ENCODE data around the gene TBKBP1.

TBKBP1 gene

DNA sequence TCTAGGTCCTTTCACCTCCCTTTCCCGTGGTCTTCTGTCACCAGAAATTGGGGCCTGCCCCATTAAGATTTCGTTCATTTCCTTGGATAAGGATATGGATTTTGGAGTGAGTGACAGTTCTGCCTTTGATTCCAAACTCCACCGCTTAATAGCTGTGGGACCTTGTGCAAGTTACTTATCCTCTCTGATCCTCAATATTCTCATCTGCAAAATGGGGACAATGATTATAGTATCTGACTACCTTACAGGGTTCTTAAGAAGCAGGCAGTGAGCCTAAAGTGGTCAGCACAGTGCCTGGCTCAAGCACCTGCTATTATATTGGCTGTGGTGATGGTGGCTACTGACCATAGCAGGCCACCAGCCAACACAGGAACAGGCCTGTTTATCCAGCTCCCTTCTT, 15.6 kb downstream of the TBKBP1 start:
- no peak for DNase-seq
- in situ Hi-C loops (cut with MboI; ENCODE audit: low pct_unique_long_range_greater_than_20kb, low sequenced_read_pairs): no loop called here

DNA sequence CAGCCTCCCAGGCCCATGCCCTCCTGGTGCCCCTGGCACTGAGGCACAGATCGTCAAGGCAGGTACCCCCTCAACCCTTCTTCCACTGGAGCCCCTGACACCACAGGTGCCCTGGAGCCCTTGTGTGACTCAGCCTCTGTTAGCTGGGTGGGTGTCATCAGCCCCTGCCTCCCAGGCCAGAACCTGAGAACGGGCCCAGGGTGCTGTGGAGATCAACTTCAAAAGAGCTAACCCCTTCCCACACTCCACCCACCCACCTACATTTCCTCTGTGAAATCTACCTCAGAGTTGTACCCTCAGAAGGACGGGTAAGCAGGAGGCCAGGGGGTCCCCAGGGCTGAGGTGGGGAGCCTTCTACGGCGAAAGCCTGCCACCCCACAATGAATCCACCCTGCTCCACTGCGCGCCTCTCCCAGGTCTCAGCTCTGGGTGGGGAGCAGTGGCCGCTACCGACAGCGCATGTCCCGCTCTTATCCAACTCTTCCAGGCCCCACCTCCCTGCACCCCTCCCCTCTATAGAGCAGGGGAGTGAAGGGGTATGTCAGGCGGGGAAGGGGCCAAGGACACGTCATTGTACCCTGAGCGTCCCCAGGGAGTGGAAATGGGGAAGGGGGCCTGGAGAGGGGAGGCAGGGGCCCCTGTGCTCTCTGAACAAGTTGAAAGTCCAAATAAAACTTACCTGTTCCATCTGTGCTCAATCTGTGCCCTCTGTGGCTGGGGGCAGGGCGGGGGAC, 17.6 kb downstream of the TBKBP1 start:
- in situ Hi-C loops (cut with MboI; ENCODE audit: low pct_unique_long_range_greater_than_20kb, low sequenced_read_pairs): no loop called here
- DNase-seq: no peak

DNA sequence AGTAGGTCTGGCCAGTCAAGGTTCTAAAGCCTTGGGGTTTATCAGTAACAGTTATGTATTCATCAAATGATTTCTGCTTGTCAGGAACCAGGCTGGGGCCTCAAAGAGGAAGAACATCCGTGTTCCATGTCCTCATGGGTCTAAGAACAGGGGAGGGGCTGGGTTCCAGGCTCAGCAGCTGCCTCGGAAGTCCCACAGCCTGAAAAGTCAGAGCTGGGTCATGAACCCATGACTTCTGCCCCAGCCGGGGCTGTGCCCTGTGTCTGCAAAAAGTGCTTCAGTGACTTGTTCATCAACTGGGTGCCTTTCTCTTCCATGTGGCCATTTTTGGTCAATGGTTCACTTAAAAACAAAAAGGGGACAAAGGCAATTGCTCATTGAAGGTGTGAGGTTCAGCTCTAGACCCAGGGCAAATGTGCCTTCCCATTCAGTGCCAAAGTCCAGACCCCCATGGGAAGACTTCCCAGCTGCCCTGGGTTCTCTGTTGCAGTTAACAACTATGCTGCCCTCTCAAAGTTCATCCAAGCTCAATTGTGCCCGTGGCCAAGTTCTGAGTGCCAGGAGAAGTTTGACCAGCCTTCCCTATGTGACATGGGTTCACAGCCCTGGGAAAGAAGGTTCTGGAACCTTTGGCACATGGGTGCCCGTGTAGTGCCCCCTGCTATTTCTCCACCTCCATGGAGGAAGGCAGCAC, 18.5 kb downstream of the TBKBP1 start:
- DNase-seq: no peak
- in situ Hi-C loops (cut with MboI; ENCODE audit: low pct_unique_long_range_greater_than_20kb, low sequenced_read_pairs): no loop called here

DNA sequence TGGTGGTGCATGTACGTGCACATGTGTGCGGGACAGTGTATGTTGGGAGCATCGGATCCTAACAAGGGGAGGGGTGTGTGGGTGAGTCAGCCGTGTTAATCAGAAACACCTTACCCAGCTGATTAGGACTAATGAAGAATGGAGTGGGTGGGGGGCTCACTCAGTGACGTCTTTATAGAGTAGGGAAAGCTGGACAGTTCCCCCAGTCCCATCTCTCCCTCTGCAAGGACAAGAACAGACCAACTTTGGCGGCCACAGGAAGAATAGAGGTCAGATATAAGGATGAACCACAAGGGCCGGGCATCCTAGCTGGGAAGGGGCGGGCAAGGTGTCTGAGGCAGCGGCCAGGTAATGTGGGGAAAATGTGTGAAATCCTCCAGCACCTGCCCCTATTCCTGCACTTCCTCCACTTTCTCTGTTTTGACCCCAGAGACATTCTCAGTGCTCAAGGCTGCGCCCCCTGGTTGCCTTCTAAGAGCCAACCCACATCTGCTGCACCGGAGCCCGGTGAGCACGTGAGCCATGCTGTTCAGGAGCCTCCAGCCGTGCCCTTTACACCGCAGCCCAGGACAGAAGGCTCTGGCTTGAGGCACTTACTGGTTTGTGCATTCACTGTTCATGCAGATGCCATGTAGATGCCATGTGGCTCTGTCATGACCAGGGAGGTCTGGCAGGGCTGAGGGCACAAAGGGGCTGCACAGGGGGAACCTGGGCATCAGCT, 20.2 kb downstream of the TBKBP1 start:
- no peak for DNase-seq
- in situ Hi-C loops (cut with MboI; ENCODE audit: low pct_unique_long_range_greater_than_20kb, low sequenced_read_pairs): no loop called here

DNA sequence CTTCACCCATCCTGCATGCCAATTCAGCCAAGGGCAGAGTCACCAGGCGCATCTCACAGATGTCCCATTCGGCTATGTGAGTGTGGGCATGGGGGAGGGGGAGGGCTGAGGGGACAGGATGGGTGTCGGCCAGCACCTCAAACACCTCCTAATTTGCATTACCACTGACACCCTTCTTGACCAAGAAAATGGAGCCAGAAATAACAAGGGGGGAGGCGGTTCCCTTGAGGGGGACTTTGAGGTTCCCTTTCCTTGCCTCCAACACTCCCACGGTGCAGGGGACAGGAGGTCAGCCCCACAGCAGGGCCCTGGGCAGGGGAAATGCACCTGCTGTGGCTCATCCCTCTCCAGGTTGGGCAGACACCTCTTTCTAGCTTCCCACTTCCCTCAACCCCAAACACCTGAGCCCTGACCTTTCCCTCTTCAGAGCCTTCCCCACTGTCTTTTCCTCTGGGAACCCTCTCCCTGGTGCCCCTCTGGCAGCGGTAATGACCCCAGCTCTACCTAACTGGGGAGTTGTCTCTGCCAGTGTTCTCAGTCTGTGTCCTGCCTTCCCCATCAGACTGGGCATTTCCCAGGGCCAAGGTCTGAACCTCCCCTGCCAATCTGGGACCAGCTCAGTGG, 20.9 kb downstream of the TBKBP1 start:
- in situ Hi-C loops (cut with MboI; ENCODE audit: low pct_unique_long_range_greater_than_20kb, low sequenced_read_pairs): no loop called here
- DNase-seq: no peak

DNA sequence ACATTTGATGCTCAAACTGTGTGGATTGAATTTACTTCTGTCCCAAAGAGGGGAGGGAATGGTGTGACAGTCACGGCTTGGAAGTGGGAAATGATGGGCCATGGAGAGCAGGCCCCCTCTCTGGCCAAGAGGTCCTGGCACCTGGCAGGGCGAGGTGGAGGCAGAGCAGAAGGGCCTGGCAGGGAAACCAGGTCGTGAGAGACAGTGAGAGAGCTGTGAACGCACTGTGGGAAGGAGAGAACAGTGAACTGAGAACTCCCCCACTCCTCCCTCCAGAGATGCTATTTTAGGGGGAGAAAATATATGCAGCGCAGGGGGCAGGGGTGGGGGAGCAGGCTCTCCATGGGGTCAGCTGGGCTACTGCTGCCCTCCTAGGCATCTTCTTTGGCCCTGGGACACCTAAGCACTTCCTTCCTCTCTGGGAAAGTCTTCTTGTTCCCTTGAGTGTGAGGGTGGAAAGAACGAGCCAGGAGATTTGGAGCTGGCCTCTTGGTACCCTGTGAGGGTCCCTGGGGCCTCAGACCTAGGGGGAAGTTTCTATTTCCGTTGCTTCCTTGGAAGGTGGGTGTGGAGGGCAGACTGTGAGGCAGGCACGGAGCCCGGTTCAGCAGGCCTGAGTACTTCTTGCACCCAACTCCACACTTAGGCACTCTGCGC, 21.8 kb downstream of the TBKBP1 start:
- in situ Hi-C loops (cut with MboI; ENCODE audit: low pct_unique_long_range_greater_than_20kb, low sequenced_read_pairs): no loop called here
- no peak for DNase-seq

DNA sequence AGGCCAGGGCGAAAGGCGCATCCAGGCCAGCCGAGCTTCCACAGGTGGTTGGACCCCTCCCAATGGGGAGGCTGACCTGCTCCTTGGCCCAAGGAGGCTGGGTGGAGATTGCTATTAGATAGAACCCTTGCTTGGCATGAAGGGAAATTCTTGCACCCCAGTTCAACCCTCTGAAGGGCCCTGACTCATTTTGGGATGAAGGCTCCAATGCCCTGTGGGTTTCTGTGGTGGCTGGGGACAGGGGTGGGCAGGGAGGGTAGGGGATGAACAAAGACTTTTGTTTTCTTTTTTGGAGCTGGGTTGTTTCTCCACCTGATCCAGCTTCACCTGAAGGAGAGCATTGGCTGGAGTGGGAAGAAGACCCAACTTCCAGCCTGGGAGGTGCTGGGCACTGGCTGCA, 22.4 kb downstream of the TBKBP1 start:
- in situ Hi-C loops (cut with MboI; ENCODE audit: low pct_unique_long_range_greater_than_20kb, low sequenced_read_pairs): no loop called here
- no peak for DNase-seq

DNA sequence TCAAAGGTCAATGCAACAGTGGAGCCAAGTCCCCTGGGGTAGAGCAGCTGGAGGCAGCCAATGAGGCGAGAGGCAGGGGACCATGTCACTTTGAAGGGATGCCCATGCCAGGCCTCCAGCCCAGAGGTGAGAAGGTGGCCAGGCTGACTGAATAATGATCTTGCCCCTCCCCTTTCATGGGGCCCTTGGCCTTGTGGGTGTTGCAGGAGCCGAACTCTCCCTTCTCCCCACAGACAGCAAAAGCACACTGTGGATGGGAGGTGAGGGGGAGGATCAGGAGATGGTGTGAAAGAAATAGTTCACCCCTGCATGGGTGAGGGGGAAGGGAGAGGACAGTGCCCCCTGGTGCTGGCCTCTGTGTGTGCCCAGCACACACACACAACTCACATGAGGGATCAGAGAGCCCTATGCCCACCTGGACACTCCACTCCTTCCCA, 23.3 kb downstream of the TBKBP1 start:
- DNase-seq: peak; percentile 51
- in situ Hi-C loops (cut with MboI; ENCODE audit: low pct_unique_long_range_greater_than_20kb, low sequenced_read_pairs): no loop called here

DNA sequence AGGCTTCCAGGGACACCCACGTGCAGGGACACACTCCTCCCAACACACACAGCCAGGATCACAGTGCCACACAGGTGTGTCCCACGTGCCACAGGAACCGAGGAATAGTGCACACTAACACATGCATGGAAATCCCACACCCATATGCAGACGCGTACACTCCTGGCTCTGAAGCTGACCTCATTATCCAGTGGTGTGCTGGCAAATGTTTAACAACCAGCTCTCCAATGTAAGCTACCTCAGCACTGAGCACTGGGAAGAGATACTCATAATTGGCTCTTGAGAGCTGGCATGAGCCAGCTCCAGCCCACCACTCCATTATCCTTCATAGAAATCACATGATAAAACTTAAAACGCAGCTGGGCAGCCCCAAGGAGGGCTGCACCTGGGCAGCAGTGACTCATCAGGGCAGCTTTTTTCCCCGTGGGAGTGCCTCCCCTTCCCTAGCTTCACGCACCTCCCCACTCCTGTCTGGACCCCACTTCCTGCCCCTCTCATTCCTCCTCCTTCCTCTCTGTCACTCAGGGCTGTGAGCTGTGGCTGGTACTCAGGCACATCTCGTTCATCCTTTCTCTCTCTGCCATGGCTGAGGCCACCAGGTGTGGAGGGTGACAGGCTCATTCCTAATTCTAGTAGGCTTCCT, 24.1 kb downstream of the TBKBP1 start:
- in situ Hi-C loops (cut with MboI; ENCODE audit: low pct_unique_long_range_greater_than_20kb, low sequenced_read_pairs): no loop called here
- DNase-seq: no peak

DNA sequence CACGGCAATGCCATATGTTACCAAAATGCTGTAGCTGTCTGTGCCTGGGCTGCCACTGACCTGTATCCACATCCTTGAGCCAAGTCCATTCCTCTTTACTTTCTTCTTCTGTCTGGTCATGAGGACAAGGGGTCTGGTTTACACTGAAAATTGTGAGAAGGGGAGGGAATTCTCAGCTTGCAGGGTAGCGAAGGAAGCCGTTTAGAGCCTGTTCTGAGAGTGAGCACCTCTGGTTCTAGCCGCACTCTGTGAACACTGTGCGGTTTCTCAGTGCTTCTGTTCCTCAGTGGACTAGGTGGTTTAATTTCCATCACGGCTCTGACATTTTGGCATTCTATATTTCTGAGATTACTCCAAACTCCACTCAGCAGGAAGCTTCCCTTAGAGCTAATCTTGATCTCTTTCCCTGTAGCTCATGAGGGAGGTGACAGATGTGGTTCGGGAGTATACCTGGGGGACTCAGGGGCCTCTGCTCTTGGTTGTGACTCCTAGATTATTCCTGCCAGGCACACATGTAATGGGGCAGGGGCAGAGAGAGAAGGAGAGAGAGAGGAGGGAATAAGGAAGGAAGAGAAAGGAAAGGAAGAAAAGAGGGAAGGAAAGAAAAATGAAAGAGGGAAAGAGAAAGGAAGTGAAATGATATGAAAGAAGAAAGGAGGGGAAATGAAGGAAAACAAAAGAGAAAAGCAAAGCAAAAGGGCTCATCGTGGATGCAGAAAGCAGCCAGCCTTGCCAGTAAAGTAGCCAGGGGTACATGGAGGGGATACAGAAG, 24.9 kb downstream of the TBKBP1 start:
- in situ Hi-C loops (cut with MboI; ENCODE audit: low pct_unique_long_range_greater_than_20kb, low sequenced_read_pairs): no loop called here
- DNase-seq: no peak

DNA sequence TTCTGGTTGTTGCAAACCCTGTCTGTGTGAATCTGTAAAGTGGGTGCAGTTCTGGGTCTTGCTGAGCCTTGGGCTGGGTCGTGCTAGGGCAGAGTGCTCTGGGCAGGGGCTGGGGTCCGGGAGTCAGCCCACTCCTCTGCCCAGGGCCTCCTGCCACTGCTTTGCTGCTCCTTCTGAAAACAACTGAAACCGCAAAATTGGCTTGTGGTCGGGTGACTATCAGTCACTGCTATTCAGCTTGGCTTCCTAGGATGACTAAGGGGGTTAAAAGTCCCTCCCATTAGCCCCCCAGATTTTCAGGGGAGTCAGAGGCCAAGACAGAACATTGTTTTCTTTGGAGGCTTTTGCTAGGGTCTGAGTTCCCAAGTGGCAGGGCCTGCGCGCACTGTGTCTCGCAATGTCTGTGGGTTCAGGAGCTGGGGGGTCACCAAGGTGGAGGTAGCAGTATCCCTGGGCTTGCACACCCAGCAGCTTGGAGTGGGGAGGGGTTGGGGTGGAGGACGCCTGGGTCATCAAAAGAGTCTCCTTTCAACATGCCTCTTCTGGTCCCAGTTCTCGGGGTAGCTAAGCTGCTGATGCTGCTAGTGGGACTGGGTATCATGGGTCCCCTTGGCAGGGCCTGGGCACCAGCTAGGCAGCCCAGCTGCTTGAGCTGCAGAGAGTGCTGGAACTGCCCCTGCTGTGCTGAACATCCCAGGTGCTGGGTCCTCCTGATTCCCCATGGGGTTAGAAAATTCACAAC, 25.6 kb downstream of the TBKBP1 start:
- in situ Hi-C loops (cut with MboI; ENCODE audit: low pct_unique_long_range_greater_than_20kb, low sequenced_read_pairs): no loop called here
- peak; percentile 60 for DNase-seq

DNA sequence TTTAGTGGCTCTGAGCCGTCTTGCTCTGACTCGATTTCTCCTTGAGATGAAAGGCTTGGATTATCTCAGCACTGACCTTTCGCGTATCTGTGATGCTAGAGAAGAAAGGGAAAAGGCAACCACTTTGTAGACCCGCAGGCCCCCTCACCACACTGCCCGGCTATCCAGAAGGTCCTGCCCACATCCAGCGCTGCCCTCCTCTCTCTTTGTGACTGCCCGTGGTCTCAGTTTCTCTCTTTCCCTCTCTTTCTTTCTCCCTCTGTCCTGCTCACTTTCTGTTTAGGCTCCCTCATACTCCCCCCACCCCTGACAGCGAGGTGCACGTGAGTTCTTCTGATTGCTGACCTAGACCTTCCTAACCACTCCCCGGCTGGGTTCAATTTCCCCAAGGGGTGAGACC, 26.2 kb downstream of the TBKBP1 start:
- DNase-seq: no peak
- in situ Hi-C loops (cut with MboI; ENCODE audit: low pct_unique_long_range_greater_than_20kb, low sequenced_read_pairs): no loop called here

DNA sequence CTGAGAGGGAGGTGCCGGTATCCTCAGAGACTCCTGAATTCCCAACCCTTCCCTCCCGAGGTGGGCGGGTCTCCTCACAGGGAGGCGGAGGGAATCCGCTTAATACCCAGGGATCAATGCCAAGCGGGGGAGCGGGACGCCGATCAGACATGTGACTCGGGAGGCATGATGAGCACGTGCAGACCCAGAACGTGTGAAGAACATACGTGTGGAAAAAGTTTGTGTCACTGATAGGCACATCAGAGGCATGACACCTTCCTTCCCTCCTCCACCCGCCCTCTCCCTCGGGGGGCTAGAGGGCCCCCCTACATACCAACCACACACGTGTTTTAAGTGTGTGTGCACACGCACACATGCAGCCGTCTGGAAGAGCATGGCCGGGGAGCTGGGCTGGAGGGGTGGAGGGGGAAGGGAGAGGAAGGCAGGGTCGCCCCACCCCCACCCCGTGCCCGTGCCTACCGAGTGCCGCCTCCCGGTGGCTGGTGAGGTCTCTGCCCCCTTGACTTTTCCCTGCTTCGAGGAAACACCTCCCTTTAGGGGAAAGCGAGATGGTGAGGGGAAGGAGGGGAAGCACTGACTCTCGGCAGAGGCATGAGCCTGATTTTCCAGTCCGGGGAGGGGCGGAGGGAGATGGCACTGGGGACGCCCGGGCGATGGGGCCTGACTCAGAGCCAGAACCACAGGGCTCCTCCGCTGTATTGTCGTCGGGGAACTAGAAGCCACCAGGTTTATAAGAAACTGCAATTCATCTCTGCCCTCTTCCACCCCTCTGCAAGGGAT, 27.0 kb downstream of the TBKBP1 start:
- in situ Hi-C loops (cut with MboI; ENCODE audit: low pct_unique_long_range_greater_than_20kb, low sequenced_read_pairs): no loop called here
- DNase-seq: peak; percentile 56

DNA sequence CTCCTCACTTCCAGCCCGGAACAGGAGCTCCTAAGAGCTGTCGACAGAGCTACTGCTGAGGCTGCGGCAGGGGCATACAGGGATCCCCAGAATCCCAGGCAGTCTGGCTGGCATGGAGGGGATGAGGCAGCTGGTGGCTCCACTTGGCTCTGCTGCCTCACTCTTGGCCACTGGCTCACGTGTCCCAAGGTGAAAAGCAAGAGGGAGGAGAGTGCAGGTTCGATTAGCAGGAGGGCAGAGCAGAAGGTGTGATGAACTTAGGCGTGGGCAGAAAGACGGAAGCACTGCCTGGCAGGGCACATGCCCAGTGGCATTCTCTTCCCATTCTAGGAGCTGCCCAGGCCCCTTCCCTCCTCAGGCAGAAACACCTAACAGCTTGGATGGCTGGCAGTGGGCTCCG, 27.8 kb downstream of the TBKBP1 start:
- DNase-seq: no peak
- in situ Hi-C loops (cut with MboI; ENCODE audit: low pct_unique_long_range_greater_than_20kb, low sequenced_read_pairs): no loop called here

DNA sequence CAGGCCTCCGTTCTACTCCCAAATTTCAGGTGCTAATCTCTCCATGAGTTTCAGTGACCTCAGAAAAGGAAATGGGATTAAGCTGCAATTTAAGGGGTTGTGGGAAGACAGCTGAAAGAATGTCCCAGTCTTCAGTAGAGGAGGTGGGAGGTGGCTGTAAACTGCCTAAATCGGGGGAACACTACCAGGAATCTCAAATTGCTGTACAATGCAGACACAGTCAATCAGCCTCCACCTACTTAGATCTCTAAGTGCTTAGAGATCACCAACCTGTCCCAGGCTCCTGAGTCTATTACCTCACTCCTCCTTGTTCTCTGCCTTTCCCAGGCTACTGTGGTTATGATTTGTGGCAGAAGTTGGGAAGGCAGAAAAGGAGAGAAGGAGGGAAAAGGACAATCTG, 30.7 kb downstream of the TBKBP1 start:
- in situ Hi-C loops (cut with MboI; ENCODE audit: low pct_unique_long_range_greater_than_20kb, low sequenced_read_pairs): no loop called here
- DNase-seq: no peak

DNA sequence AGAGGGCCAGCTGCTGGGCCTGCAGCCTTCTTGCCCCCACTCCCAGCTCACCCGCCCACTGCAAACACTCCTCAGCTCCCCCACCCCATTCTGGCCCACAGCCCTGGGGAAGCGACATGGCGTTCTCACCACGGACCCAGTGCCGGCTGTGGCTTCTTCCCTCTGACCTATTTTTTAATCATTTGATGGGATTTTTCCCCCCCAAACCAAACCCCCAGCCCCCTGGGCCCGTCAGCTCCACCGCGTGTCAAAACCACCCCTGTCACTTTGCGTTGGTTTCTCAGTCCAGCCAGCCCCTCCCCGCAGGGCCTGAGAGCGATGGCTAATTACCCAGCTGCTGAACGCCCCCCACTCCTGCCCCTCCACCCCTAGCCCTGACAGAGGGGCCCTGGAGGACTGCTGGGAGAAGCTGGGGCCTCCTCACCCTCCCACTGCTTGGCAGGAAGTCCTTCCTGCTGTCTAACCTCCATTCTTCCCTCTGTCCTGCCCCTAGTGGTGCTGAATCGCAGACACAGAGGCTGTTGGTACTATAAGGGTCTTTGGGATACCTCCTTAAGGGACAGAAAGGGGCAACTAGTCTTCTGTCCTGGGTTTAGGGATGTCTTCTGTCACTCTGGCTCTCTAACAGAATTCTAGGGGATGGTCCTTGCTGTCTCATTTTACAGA, 31.6 kb downstream of the TBKBP1 start:
- in situ Hi-C loops (cut with MboI; ENCODE audit: low pct_unique_long_range_greater_than_20kb, low sequenced_read_pairs): no loop called here

More for the DNA sequence above, 31.6 kb downstream of the TBKBP1 start:
- DNase-seq: no peak
